GM19455 (cell line): ENCODE results near the gene NAV2.
"Not testable (repeated sequence)": the region's sequence is repeated elsewhere in the genome, so short reads cannot be mapped to it uniquely, and the experiment has no call there.

Source experiments
- ATAC-seq: cut with Tn5 transposase; IDR thresholded peaks from one replicate; pipeline ENCODE4 v1.9.1; 2021; ENCODE audit not compliant: unreplicated experiment

The NAV2 gene

GRCh38 chr11:20127671-20128527 is 415.3 kb downstream of the NAV2 start:
- no peak for ATAC-seq

GRCh38 chr11:20128528-20128825 is 415.8 kb downstream of the NAV2 start:
- not testable (repeated sequence) for ATAC-seq

GRCh38 chr11:20129665-20130064 is 417.0 kb downstream of the NAV2 start:
- ATAC-seq = no peak

GRCh38 chr11:20131788-20132666 is 419.4 kb downstream of the NAV2 start:
- no peak for ATAC-seq

GRCh38 chr11:20132667-20133039 is 420.0 kb downstream of the NAV2 start:
- ATAC-seq = no peak

- no peak for ATAC-seq
Measured at GRCh38 chr11:20134991-20135736, 422.5 kb downstream of the NAV2 start.

GRCh38 chr11:20137637-20138036 is 425.0 kb downstream of the NAV2 start:
- ATAC-seq = no peak

GRCh38 chr11:20138707-20139106 is 426.1 kb downstream of the NAV2 start:
- no peak for ATAC-seq

GRCh38 chr11:20154381-20154780 is 441.7 kb downstream of the NAV2 start:
- ATAC-seq = no peak

GRCh38 chr11:20155683-20156279 is 443.1 kb downstream of the NAV2 start:
- ATAC-seq = no peak

- ATAC-seq = no peak
Measured at GRCh38 chr11:20156280-20156875, 443.7 kb downstream of the NAV2 start.

- ATAC-seq = no peak
Measured at GRCh38 chr11:20156876-20157613, 444.4 kb downstream of the NAV2 start.

- no peak for ATAC-seq
Measured at GRCh38 chr11:20157728-20158127, 445.1 kb downstream of the NAV2 start.

- no peak for ATAC-seq
Measured at GRCh38 chr11:20158597-20159257, 446.1 kb downstream of the NAV2 start.

- no peak for ATAC-seq
Measured at GRCh38 chr11:20159466-20160381, 447.1 kb downstream of the NAV2 start.

- ATAC-seq = no peak
Measured at GRCh38 chr11:20160425-20161229, 448.0 kb downstream of the NAV2 start, which contains the start of gene DBX1. TSS of gene DBX1 (minus strand) at chr11:20160475. CDS start at chr11:20160324, 151 bp downstream.

GRCh38 chr11:20161230-20161918 is 448.7 kb downstream of the NAV2 start:
- no peak for ATAC-seq
